Heart left ventricle (tissue), 13 donors: ENCODE measurements around the gene PPP2R2D.

Source experiments
- CTCF ChIP-seq, 12 donors: fragments of 200-600 bp; sonication (generic) in 4 of 12; IDR thresholded peaks; one replicate each; pipeline versions ENCODE4 v1.5.0 to v1.8.0; 2018 to 2022; ENCODE audit warnings: antibody characterized with exemption in 12 of 12, mild to moderate bottlenecking in 5 of 12
- POLR2A ChIP-seq, 2 donors: fragments of 450-650 bp; IDR thresholded peaks; one replicate each; pipeline ENCODE4 v1.6.1; 2017; ENCODE audit warnings: antibody characterized with exemption in 2 of 2, mild to moderate bottlenecking in 2 of 2, moderate library complexity in 2 of 2
- donor health status: ischemic (EF 13 %, LVEDD 7.1; RV severe dilation, severe dysfunction).
- donor health status: DM: no; HTN: yes; CAD: no.
- donor health status: DM: no; HTN: no; CAD: no.
- donor health status: ischemic (EF 25% LVEDD 6.9; RV normal size, moderate dysfunction).
- donor health status: ischemic (EF 25% LVEDD 5.7; RV mildly dilated, moderate dysfunction).
- donor health status: ischemic (EF 35%, LVEDD 5.7; RV mildly dilated, moderate dysfunction).
- donor health status: nonischemic (EF 11% LVEDD 7.7; RV severe dilation, severe dysfunction).
- donor health status: DM: yes; HTN: yes; CAD: no.
- donor health status: PGD.
- donor health status: ischemic (EF 29% LVEDD 5.4; RV normal size, mild dysfunction).
- donor health status: nonischemic (EF 23%, LVEDD 6.1; RV moderate dilation, normal function).

DNA sequence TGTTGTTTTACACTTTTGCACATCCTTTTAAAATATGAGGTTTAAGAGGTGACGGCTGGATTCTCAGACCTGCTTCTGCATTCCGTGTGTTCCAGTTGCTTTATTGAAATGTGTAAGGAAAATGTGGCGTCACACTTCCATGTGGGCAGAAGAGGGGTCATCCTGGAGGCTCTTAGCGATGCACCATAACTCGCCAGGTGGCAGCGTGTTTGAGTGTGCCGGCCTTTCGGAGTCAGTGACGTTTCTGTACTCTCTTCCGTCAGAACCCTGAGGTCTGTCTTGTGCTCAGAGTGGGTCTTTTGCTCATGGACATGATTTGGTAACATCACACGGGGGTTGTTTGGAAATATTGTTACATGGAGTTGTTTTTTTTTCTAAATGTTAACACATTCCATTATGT, 9.1 kb downstream of the PPP2R2D start:
- TF ChIP-seq CTCF (IDR thresholded peaks at IDR 0.05) = no peak
- no peak for TF ChIP-seq POLR2A (IDR thresholded peaks at IDR 0.05)
